ENCODE measurements around the gene TAS2R1. TPM values are rescaled to one million over a fixed set of nuclear protein-coding genes. Genes with fewer than 3 reads are reported as not detected.

TAS2R1 gene
- total RNA-seq, 2 experiments from 2014 or later: not detected

DNA sequence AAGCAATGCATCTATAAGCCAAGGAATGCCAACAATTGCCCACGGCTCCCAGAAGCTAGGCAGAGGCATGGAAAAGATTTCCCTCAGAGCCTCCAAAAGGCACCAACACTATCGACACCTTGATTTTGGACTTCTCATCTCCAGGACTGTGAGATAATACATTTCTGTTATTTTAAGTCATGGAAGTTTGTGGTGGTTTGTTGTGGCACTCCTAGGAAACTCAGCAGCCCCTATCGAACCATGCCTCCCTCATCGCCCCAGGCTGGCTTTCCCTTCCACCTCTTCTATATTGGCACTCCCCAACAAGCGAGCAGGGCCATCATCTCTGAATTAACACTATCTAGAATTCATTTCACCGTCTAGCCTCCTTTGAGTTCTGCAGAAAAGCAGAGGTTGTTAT lies 33.7 kb upstream of the TAS2R1 start:
- no peak overlapping the region for H3K27ac Mint-ChIP-seq
- ATAC-seq (ENCODE audit: poor library complexity): no peak
- no peaks in the 10 kb centered on the region for H3K4me1 Mint-ChIP-seq (ENCODE audit: low read depth)
- Histone ChIP-seq H3K9me3 (ENCODE audit: control insufficient read depth in 1 of 2, insufficient read depth in 1 of 2, low read length in 2 of 2) (peaks cover 0 to 3% of the 10 kb centered on the region in 2 experiments), H3K27ac (ENCODE audit: low read depth in 1 of 2, low read length in 2 of 2) (no peak overlapping the region), H3K4me1 (ENCODE audit: insufficient read depth, low read length) (no peaks in the 10 kb centered on the region), H3K27me3 (ENCODE audit: control insufficient read depth in 1 of 2, insufficient read depth in 2 of 2, low read length in 2 of 2) (no peaks in the 10 kb centered on the region), H3K4me3 (ENCODE audit: low read length) (no peak overlapping the region), H3K36me3 (ENCODE audit: insufficient read depth, low read length) (no peaks in the 10 kb centered on the region)
- POLR2A ChIA-PET: no interaction called here
- CTCF ChIA-PET: no interaction called here
- TF ChIP-seq, protein P1, sequence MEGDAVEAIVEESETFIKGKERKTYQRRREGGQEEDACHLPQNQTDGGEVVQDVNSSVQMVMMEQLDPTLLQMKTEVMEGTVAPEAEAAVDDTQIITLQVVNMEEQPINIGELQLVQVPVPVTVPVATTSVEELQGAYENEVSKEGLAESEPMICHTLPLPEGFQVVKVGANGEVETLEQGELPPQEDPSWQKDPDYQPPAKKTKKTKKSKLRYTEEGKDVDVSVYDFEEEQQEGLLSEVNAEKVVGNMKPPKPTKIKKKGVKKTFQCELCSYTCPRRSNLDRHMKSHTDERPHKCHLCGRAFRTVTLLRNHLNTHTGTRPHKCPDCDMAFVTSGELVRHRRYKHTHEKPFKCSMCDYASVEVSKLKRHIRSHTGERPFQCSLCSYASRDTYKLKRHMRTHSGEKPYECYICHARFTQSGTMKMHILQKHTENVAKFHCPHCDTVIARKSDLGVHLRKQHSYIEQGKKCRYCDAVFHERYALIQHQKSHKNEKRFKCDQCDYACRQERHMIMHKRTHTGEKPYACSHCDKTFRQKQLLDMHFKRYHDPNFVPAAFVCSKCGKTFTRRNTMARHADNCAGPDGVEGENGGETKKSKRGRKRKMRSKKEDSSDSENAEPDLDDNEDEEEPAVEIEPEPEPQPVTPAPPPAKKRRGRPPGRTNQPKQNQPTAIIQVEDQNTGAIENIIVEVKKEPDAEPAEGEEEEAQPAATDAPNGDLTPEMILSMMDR (IDR thresholded peaks at IDR 0.05): no peak
- H3K36me3 Mint-ChIP-seq (ENCODE audit: low read depth): no peaks in the 10 kb centered on the region
- peaks cover 9% of the 10 kb centered on the region for H3K9me3 Mint-ChIP-seq
- DNase-seq: no peak
- no peak overlapping the region for H3K4me3 Mint-ChIP-seq
- intact Hi-C loops (cut with DNase I, micrococcal nuclease): no loop called here
- peaks cover 10% of the 10 kb centered on the region for H3K27me3 Mint-ChIP-seq

DNA sequence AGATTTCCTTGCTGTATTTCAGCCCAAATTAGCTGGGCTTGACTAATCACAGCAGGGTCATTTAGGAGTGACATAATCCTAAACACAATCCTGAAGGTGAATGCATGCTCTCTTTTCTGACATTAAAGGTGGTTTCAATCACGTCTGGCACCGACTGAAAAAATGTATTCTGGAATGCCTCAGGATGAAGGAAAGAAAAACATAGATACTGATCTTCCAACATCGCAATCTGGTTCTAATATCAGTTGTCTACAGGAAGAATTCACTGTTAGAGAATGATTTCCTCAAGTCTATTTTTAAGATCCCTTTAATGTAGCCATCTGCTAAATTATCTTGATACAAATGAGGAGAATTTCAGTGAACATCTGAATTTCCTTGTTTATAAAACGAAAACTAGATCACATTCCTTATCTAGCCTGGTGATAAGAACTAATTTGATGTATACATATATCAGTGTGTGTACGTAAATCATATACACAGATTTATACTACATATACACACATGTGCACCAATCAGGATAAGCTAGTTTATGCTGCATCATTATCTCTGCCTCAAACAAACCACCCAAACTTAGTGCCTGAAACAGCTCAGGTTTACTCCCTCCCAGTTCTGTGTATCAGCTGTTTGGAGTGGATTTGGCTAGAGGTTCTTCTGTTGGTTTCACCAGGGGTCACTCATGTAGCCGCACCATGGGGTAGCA lies 31.3 kb upstream of the TAS2R1 start:
- Mint-ChIP-seq H3K9me3 (peaks cover 4% of the 10 kb centered on the region), H3K27me3 (peaks cover 10% of the 10 kb centered on the region), H3K4me1 (ENCODE audit: low read depth) (no peaks in the 10 kb centered on the region), H3K4me3 (no peak overlapping the region), H3K27ac (no peak overlapping the region), H3K36me3 (ENCODE audit: low read depth) (no peaks in the 10 kb centered on the region)
- Histone ChIP-seq H3K36me3 (ENCODE audit: insufficient read depth, low read length) (no peaks in the 10 kb centered on the region), H3K4me3 (ENCODE audit: low read length) (no peak overlapping the region), H3K9me3 (ENCODE audit: control insufficient read depth in 1 of 2, insufficient read depth in 1 of 2, low read length in 2 of 2) (peaks cover 0 to 3% of the 10 kb centered on the region in 2 experiments), H3K27me3 (ENCODE audit: control insufficient read depth in 1 of 2, insufficient read depth in 2 of 2, low read length in 2 of 2) (no peaks in the 10 kb centered on the region), H3K27ac (ENCODE audit: low read depth in 1 of 2, low read length in 2 of 2) (no peak overlapping the region), H3K4me1 (ENCODE audit: insufficient read depth, low read length) (no peaks in the 10 kb centered on the region)
- intact Hi-C loops (cut with DNase I, micrococcal nuclease): no loop called here
- POLR2A ChIA-PET: no interaction called here
- TF ChIP-seq, protein P1 (IDR thresholded peaks at IDR 0.05): no peak
- CTCF ChIA-PET: no interaction called here
- no peak for ATAC-seq (ENCODE audit: poor library complexity)
- no peak for DNase-seq

DNA sequence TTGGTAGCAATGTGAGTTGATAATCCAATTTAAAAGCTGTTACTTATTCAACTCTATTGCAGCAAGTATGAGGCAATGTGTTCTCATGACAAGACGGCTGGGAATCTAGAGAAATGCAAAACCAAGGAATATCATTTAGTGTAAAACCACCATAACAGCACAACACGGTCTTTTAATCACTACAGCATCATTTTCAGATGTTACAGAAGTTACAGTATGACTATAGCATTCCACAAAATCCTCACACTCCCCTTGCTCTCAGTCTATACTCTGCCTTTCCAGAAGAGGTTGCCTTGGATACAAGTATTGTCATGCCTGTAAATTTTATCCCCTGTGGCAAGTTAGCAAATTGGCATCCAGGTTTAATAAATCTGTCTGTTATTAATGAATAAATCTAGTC lies 28.6 kb upstream of the TAS2R1 start:
- TF ChIP-seq, protein P1 (IDR thresholded peaks at IDR 0.05): no peak
- no peak for DNase-seq
- Histone ChIP-seq H3K36me3 (ENCODE audit: insufficient read depth, low read length) (no peaks in the 10 kb centered on the region), H3K4me1 (ENCODE audit: insufficient read depth, low read length) (no peaks in the 10 kb centered on the region), H3K27me3 (ENCODE audit: control insufficient read depth in 1 of 2, insufficient read depth in 2 of 2, low read length in 2 of 2) (no peaks in the 10 kb centered on the region), H3K27ac (ENCODE audit: low read depth in 1 of 2, low read length in 2 of 2) (no peak overlapping the region), H3K9me3 (ENCODE audit: control insufficient read depth in 1 of 2, insufficient read depth in 1 of 2, low read length in 2 of 2) (peaks cover 0 to 3% of the 10 kb centered on the region in 2 experiments), H3K4me3 (ENCODE audit: low read length) (no peak overlapping the region)
- ChIA-PET CTCF (no interaction called here), POLR2A (no interaction called here)
- peaks cover 2% of the 10 kb centered on the region for H3K9me3 Mint-ChIP-seq
- no peaks in the 10 kb centered on the region for H3K27me3 Mint-ChIP-seq
- H3K4me3 Mint-ChIP-seq: no peak overlapping the region
- H3K36me3 Mint-ChIP-seq (ENCODE audit: low read depth): no peaks in the 10 kb centered on the region
- no peak overlapping the region for H3K27ac Mint-ChIP-seq
- ATAC-seq (ENCODE audit: poor library complexity): no peak
- intact Hi-C loops (cut with DNase I, micrococcal nuclease): no loop called here
- no peaks in the 10 kb centered on the region for H3K4me1 Mint-ChIP-seq (ENCODE audit: low read depth)
